HG02678 (cell line): Measurements from ENCODE around the gene ARHGAP22.

ENCODE experiments used
- ATAC-seq: cut with Tn5 transposase; IDR thresholded peaks from one replicate; pipeline ENCODE4 v1.9.1; 2021; ENCODE audit warnings: mild to moderate bottlenecking, moderate library complexity; ENCODE audit not compliant: unreplicated experiment

Gene ARHGAP22

DNA sequence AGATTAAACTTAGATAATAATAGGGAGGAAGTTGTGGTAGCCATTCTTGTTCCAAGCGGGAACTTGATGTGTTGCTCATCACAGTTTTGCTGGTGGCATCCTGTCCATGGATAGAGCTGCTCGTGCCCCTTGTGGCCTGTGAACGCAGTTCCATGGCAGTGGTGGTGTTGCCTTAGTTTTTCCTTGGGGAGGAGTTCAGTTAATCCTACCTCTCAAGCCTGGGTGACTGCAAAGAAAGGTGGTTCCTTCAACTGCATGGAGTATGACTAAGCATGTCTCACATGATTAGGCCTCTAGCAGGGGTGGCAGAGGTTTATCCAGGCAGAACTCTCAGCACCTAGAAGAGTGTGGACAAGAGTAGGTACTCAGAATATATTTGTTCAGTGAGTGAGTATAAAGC lies 198.7 kb downstream of the ARHGAP22 start:
- no peak for ATAC-seq

- ATAC-seq, result no peak
These were observed 200.2 kb downstream of the ARHGAP22 start for GRCh38 chr10:48404646-48405045.

- no peak for ATAC-seq
These were observed 204.0 kb downstream of the ARHGAP22 start for GRCh38 chr10:48400850-48401220.

DNA sequence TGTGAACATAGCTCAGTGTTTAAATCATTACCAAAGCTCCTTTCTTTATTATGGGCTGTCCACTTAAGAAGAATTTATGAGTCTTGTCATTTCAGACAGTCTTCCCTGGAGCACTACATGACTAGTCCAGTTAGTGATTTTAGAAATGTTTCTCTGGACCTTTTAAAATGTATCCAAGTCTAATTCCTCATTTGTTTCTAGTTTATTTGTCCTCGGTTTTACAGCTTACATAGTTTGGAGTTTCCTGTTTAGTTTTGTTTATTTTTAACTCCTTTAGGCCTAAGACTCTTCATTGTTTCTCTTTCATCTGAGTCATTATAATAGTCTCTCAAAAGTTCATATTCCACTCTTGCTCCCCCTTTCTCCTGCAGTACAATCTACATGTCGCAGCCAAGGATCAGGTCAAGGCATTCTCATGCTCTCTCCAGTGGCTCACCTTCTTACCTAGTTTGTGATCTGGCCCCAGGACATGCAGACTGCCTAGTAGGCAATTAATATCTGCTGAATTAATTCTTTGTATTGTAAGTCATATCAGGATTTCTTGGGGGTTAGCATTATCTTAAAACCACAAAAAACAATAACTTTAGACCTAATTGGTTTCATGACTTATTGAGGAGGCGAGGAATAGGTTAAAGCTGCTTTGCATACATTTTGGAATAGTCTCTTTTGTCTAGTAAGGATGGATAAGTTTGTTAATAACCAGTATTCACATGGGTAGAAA lies 204.6 kb downstream of the ARHGAP22 start:
- no peak for ATAC-seq

- ATAC-seq, result no peak
These were observed 205.3 kb downstream of the ARHGAP22 start for GRCh38 chr10:48399551-48399950.

DNA sequence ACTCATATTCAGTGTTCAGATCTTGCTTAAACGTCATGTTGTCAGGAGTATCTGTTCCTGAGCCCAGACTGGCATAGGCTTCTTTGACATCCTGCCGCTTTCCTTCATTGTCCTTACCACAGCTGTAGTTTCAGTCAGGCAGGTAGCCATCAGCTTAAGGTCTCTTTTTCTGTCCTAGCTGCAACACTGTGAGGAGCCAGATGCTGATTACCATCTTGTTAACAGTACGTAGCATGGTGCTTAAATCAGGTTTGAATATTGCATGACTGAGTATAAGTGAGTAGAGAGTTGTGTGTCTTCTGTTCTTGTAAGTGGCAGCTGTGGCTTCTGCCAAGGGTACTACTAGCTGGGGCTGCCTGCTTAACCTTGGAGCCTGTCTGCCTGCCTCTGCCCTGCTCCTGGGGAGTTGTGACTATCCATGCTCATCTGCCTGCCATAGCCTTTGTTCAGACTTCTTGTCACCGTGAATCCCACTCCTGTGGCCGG lies 205.8 kb downstream of the ARHGAP22 start:
- no peak for ATAC-seq

GRCh38 chr10:48398261-48398660 lies 206.6 kb downstream of the ARHGAP22 start:
- ATAC-seq, result no peak
